Measurements from ENCODE around the gene LTA4H. TPM values are rescaled to one million over a fixed set of nuclear protein-coding genes. Genes with fewer than 3 reads are reported as not detected.

Gene LTA4H
- total and polyA plus RNA-seq, 12 donors, result 25.2 to 50.6 (median 39.1) TPM

DNA sequence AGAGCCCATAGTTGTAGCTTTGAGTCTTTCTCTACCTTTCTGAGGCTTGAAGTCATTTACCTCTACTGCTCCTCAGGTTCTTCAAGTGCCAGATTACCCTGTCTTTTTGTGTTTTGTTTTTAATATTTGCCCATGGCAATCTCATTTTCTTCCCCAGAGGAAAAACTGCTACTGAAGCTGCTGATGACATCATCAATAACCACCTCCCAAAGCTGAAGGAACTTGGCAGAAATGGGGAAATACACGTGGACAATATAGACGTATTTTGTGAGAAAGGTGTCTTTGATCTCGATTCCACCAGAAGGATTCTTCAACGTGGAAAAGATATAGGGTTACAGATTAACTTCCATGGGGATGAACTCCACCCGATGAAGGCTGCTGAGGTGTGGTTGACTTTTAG lies 75.1 kb downstream of the LTA4H start:
- Histone ChIP-seq H3K27ac (no peak overlapping the region), H3K4me1 (no peaks in the 10 kb centered on the region), H3K4me3 (no peak overlapping the region), H3K27me3 (peaks cover 0 to 13% (median 0%) of the 10 kb centered on the region in 7 donors), H3K36me3 (no peaks in the 10 kb centered on the region), H3K9me3 (no peaks in the 10 kb centered on the region)
- TF ChIP-seq, protein P1, sequence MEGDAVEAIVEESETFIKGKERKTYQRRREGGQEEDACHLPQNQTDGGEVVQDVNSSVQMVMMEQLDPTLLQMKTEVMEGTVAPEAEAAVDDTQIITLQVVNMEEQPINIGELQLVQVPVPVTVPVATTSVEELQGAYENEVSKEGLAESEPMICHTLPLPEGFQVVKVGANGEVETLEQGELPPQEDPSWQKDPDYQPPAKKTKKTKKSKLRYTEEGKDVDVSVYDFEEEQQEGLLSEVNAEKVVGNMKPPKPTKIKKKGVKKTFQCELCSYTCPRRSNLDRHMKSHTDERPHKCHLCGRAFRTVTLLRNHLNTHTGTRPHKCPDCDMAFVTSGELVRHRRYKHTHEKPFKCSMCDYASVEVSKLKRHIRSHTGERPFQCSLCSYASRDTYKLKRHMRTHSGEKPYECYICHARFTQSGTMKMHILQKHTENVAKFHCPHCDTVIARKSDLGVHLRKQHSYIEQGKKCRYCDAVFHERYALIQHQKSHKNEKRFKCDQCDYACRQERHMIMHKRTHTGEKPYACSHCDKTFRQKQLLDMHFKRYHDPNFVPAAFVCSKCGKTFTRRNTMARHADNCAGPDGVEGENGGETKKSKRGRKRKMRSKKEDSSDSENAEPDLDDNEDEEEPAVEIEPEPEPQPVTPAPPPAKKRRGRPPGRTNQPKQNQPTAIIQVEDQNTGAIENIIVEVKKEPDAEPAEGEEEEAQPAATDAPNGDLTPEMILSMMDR (IDR thresholded peaks at IDR 0.05), result no peak
- DNase-seq (no peak), ATAC-seq (no peak)
- WGBS, 2 donors, result 67 to 75% methylated on average over 5 of the region's 5 CpGs
- intact Hi-C loops (cut with DNase I), result no loop called here

DNA sequence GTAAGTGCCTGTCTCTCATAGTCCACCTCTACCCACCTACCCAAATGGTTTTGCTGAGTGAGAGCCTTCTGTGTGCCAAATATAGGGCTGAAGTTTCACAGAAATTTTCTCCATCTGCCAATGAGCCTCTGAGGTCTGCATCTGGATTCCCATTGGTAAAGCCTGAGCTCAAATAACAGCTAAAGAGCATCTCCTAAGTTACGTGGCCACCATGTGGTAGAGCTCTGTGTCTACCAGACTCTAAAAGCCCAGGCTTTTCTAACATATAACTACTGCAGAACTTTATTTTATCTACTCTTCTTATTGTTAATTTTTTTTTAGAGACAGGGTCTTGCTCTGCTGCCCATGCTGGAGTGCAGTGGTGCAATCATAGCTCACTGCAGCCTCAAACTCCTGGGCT lies 76.3 kb downstream of the LTA4H start:
- no peak overlapping the region for H3K4me3 ChIP-seq
- intact Hi-C loops (cut with DNase I), result no loop called here
- no peak overlapping the region for H3K27ac ChIP-seq
- TF ChIP-seq, protein P1 (IDR thresholded peaks at IDR 0.05), result peak in 4 of 9 donors; percentile 9 to 25 (median 16)
- WGBS, 2 donors, result 54 to 60% methylated on average over 1 of the region's 1 CpG
- no peaks in the 10 kb centered on the region for H3K4me1 ChIP-seq
- H3K27me3 ChIP-seq, result peaks cover 0 to 13% (median 0%) of the 10 kb centered on the region in 7 donors
- H3K9me3 ChIP-seq, result no peaks in the 10 kb centered on the region
- ATAC-seq (no peak), DNase-seq (no peak)
- no peaks in the 10 kb centered on the region for H3K36me3 ChIP-seq

DNA sequence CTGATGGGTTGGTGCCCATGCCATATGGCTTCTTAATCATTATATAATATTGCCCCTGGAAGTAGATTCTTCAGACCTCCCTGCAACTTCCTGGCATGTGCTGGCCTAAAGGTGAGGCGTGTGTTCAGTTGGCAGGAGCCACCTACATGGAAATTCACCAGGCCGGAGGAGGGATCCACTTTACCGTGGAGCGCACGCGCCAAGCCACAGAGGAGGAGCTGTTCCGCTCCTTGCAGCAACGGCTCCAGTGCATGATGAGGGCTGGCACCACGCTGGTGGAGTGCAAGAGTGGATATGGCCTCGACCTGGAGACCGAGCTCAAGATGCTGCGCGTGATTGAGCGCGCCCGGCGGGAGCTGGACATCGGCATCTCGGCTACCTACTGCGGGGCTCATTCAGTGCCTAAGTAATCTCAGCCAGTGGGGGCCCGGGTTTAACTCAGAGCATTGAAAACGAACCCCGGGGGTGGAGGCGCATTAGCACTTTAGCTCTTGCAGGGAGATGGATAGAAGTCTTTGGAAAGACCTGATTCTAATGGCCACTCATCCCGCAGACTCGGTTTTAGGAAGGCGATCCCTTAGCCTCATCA lies 78.7 kb downstream of the LTA4H start:
- Histone ChIP-seq H3K4me1 (no peaks in the 10 kb centered on the region), H3K27ac (no peak overlapping the region), H3K36me3 (no peaks in the 10 kb centered on the region), H3K4me3 (no peak overlapping the region), H3K27me3 (peaks cover 0 to 13% (median 0%) of the 10 kb centered on the region in 7 donors), H3K9me3 (no peaks in the 10 kb centered on the region)
- DNase-seq, result no peak
- intact Hi-C loops (cut with DNase I), result no loop called here
- TF ChIP-seq, protein P1 (IDR thresholded peaks at IDR 0.05), result no peak
- ATAC-seq, result no peak
- 61 to 66% methylated on average over 27 of the region's 27 CpGs for WGBS, 2 donors

DNA sequence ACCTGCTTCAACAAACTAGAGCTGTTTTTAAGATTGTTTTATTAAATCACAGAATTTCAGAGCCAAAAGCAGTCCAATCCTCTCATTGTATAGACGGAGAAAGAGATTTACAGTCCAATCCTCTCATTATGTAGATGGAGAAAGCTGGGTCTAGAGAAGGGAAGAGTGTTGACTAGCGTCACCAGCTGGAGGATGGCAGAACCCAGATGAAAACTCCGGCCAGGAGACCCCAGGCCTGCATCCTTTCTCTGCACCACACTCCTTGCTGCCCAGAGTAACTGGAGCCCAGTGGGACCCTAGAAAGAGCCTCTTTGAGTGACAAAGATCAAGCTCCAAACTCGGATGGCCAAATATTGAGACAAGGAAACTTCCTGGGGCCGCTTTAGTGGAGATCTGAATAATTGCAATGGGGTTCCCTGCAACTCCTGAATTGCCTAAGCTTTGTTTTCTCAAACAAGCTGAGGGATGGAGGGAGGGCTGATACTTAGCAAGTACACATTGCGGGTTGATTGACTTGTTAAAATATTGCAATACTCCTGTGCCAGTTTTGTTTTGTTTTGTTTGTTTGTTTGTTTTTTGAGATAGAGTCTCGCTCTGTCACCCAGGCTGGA lies 79.7 kb downstream of the LTA4H start:
- no peak overlapping the region for H3K27ac ChIP-seq
- 83 to 87% methylated on average over 7 of the region's 7 CpGs for WGBS, 2 donors
- DNase-seq (no peak), ATAC-seq (no peak)
- no peaks in the 10 kb centered on the region for H3K9me3 ChIP-seq
- TF ChIP-seq, protein P1 (IDR thresholded peaks at IDR 0.05), result no peak
- intact Hi-C loops (cut with DNase I), result no loop called here
- H3K27me3 ChIP-seq, result peaks cover 0 to 13% (median 0%) of the 10 kb centered on the region in 7 donors
- no peaks in the 10 kb centered on the region for H3K36me3 ChIP-seq
- H3K4me3 ChIP-seq, result no peak overlapping the region
- H3K4me1 ChIP-seq, result no peaks in the 10 kb centered on the region

Measured in heart right ventricle (tissue), 16 donors.